Ishikawa (cell line): ENCODE results near the gene SUPT5H.

Experiments used
- CEBPB ChIP-seq: IDR thresholded peaks from 2 replicates; pipeline ENCODE4 v1.6.1; 2012
- CREB1 ChIP-seq: IDR thresholded peaks from 2 replicates; pipeline ENCODE4 v1.6.1; 2012; ENCODE audit warnings: low read depth
- EGR1 ChIP-seq: IDR thresholded peaks from 2 replicates; pipeline ENCODE4 v1.6.1; 2012
- EP300 ChIP-seq: IDR thresholded peaks from 2 replicates; pipeline ENCODE4 v1.6.1; 2012; ENCODE audit warnings: borderline replicate concordance
- FOXM1 ChIP-seq: IDR thresholded peaks from 2 replicates; pipeline ENCODE4 v1.6.1; 2012; ENCODE audit warnings: low read depth, borderline replicate concordance
- MAX ChIP-seq: IDR thresholded peaks from 2 replicates; pipeline ENCODE4 v1.6.1; 2012
- NFIC ChIP-seq: IDR thresholded peaks from 2 replicates; pipeline ENCODE4 v1.6.1; 2012
- RAD21 ChIP-seq: IDR thresholded peaks from 2 replicates; pipeline ENCODE4 v1.6.1; 2012; ENCODE audit warnings: low read depth
- REST ChIP-seq: IDR thresholded peaks from 2 replicates; pipeline ENCODE4 v1.6.1; 2012; ENCODE audit warnings: low read depth, mild to moderate bottlenecking
- TAF1 ChIP-seq: IDR thresholded peaks from 2 replicates; pipeline ENCODE4 v1.6.1; 2012; ENCODE audit warnings: low read depth, mild to moderate bottlenecking
- TCF12 ChIP-seq: IDR thresholded peaks from 2 replicates; pipeline ENCODE4 v1.6.1; 2012; ENCODE audit warnings: low read depth
- TEAD4 ChIP-seq: IDR thresholded peaks from 2 replicates; pipeline ENCODE4 v1.6.1; 2012
- USF1 ChIP-seq: IDR thresholded peaks from 2 replicates; pipeline ENCODE4 v1.6.1; 2012
- YY1 ChIP-seq: IDR thresholded peaks from 2 replicates; pipeline ENCODE4 v1.6.1; 2012; ENCODE audit warnings: low read depth
- ZBTB7A ChIP-seq: IDR thresholded peaks from 2 replicates; pipeline ENCODE4 v1.6.1; 2012; ENCODE audit warnings: low read depth

SUPT5H gene

GRCh38 chr19:39430675-39431593 is 14.4 kb upstream of the SUPT5H start:
- TF ChIP-seq MAX (peak; percentile 77), CREB1 (peak; percentile 82; the same call in 1 of the 2 replicates), NFIC (no peak)

GRCh38 chr19:39432677-39433025 is 12.7 kb upstream of the SUPT5H start:
- TF ChIP-seq FOXM1 (no peak), USF1 (no peak), MAX (no peak), REST (no peak), CEBPB (no peak), NFIC (no peak), TEAD4 (no peak), TAF1 (no peak), EGR1 (no peak), YY1 (no peak), CREB1 (no peak), EP300 (no peak), ZBTB7A (no peak), TCF12 (no peak), RAD21 (no peak)

GRCh38 chr19:39433480-39434079 is 11.8 kb upstream of the SUPT5H start:
- TF ChIP-seq TAF1 (no peak), NFIC (no peak), YY1 (no peak), EP300 (no peak), FOXM1 (no peak)

- TF ChIP-seq USF1 (no peak), CEBPB (no peak), EP300 (no peak), REST (no peak), ZBTB7A (no peak), EGR1 (no peak), YY1 (no peak), TAF1 (no peak), TEAD4 (no peak), FOXM1 (no peak)
Observed at GRCh38 chr19:39434123-39435076, 11.0 kb upstream of the SUPT5H start.
